GM10248 (cell line): ENCODE measurements around the gene TMEM252.

ENCODE experiments used
- CTCF ChIA-PET: fragments of 300-600 bp; sonication (Branson Sonifier 250); formaldehyde crosslinking; extraction: SDS; loops from one replicate; lab custom pipeline; 2021; ENCODE audit warnings: antibody characterized with exemption; lab: Yijun Ruan, JAX
- POLR2A ChIA-PET: fragments of 350-650 bp; sonication (Branson Sonifier 250); formaldehyde crosslinking; extraction: SDS; loops from one replicate; lab custom pipeline; 2020; ENCODE audit warnings: antibody characterized with exemption; lab: Yijun Ruan, JAX
- DNase-seq: peaks from one replicate; pipeline ENCODE4 v3.0.0; 2012; ENCODE audit errors: extremely low spot score
- TF ChIP-seq, protein P1 (sequence below): IDR thresholded peaks from 2 replicates; pipeline ENCODE4 v1.5.1; 2012; ENCODE audit warnings: mild to moderate bottlenecking, low read depth; ENCODE audit errors: extremely low read depth, missing control alignments, control extremely low read depth

TMEM252 gene

DNA sequence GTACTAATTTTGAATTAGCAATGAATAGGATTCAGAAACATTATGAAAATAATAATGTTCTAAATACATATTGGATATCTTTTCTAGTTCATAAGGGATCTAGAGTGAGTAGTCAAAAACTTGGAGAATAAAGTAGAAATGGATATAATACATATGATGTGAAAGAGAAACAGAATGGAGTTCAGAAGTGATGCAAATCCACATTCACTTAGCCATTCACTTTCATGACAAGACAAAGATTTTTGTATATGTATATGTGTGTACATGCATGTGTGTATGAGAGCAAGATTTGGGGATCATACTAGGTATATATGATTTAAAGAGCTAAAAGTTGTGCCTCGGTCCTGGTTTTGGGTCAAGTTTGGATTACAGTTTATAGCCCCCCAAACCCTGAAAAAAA, 34.1 kb downstream of the TMEM252 start:
- TF ChIP-seq, protein P1, sequence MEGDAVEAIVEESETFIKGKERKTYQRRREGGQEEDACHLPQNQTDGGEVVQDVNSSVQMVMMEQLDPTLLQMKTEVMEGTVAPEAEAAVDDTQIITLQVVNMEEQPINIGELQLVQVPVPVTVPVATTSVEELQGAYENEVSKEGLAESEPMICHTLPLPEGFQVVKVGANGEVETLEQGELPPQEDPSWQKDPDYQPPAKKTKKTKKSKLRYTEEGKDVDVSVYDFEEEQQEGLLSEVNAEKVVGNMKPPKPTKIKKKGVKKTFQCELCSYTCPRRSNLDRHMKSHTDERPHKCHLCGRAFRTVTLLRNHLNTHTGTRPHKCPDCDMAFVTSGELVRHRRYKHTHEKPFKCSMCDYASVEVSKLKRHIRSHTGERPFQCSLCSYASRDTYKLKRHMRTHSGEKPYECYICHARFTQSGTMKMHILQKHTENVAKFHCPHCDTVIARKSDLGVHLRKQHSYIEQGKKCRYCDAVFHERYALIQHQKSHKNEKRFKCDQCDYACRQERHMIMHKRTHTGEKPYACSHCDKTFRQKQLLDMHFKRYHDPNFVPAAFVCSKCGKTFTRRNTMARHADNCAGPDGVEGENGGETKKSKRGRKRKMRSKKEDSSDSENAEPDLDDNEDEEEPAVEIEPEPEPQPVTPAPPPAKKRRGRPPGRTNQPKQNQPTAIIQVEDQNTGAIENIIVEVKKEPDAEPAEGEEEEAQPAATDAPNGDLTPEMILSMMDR = no peak
- DNase-seq = no peak
- ChIA-PET POLR2A (no interaction called here), CTCF (interaction anchor here (1.1 to 4.0 kb wide), 8 partner anchors 9 to 163 kb away, joined by 3 to 14 read pairs (median 6); no protein-coding TSS in a partner anchor)

- POLR2A ChIA-PET = no interaction called here
- CTCF ChIA-PET = interaction anchor here (1.1 to 4.0 kb wide), 8 partner anchors 9 to 163 kb away, joined by 3 to 14 read pairs (median 6); no protein-coding TSS in a partner anchor
- DNase-seq = no peak
- TF ChIP-seq, protein P1 = no peak
Measured at GRCh38 chr9:68505681-68506409, 34.8 kb downstream of the TMEM252 start.

- TF ChIP-seq, protein P1 = no peak
- CTCF ChIA-PET = interaction anchor here (1.3 kb wide), 1 partner anchor 8 kb away, joined by 4 read pairs; no protein-coding TSS in a partner anchor
- DNase-seq = no peak
- POLR2A ChIA-PET = no interaction called here
Measured at GRCh38 chr9:68502279-68502678, 38.4 kb downstream of the TMEM252 start.

DNA sequence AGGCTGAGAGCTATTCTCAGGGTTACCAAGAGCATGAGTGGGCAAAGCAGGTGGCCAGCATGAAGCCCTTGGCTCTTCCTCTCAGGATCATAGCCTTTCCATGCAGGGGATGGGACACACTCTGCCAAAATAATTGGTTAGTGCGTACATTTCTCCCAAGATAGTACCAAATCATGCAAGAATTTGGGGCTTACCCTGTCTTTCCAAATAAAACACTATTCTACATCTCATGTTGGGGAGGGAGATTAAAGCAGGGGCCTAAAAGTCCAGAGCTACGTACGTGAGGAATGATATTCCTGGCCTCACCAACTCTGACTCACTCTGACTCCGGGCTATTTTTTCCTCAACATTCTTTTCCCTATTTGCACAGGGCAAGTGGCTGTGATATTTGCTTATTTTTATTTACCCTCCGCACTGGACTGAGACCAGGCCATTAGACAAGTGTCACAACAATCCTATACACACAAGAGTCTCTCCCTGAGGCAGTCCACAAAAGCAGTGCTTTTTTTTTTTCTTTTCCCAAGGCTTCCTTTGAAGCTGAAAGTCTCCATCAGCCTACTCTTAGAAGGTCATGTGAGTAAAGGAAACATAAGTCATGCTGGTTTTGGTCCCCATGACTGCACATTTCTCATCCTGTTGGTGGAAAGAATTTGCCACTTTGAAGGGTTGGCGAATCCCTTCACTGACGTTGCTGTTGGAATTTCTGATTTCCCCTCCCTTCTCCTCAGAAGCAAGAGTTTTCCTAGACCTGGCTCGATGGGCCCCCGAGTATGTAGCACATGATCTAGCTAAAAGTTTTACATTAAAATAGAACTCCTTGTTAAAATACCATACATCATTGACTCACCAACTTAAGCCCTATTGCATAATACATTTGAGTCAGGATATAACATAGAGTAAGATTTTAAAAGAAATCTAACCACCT, 40.0 kb downstream of the TMEM252 start:
- TF ChIP-seq, protein P1 = no peak
- ChIA-PET POLR2A (no interaction called here), CTCF (interaction anchor here (1.1 kb wide), 1 partner anchor 13 kb away, joined by 3 read pairs; no protein-coding TSS in a partner anchor)
- no peak for DNase-seq

DNA sequence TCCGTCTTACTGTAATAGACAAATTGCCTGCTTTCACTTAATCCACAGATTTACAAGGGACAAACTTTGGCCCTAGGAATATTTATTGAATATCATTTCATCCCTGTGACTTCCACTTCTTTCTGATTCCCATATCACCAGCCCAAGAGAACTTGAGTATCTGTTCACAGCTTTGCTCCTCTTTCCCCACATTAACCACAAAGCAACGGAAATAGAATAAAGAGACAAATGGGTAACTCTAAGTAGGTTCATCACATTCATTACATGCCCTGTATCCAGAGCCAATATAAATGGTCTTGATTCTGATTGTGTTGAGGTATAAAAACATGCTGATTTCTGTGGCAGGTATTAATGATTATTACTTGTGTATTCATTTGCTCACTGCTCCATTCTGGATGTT, 41.9 kb downstream of the TMEM252 start:
- ChIA-PET POLR2A (no interaction called here), CTCF (no interaction called here)
- TF ChIP-seq, protein P1 = no peak
- no peak for DNase-seq

- DNase-seq = no peak
- ChIA-PET CTCF (interaction anchor here (0.8 to 0.9 kb wide), 2 partner anchors 9 kb away, joined by 3 to 5 read pairs; no protein-coding TSS in a partner anchor), POLR2A (no interaction called here)
- TF ChIP-seq, protein P1 = no peak
Measured at GRCh38 chr9:68497629-68498028, 43.1 kb downstream of the TMEM252 start.
